GM15510 (cell line): ENCODE data around the gene POLRMT.

ENCODE experiments used
- POLR2A ChIP-seq: IDR thresholded peaks from 3 replicates; pipeline ENCODE4 v1.6.1; 2011; ENCODE audit warnings: borderline replicate concordance; ENCODE audit not compliant: insufficient read length; ENCODE audit errors: extremely low read depth

The POLRMT gene

DNA sequence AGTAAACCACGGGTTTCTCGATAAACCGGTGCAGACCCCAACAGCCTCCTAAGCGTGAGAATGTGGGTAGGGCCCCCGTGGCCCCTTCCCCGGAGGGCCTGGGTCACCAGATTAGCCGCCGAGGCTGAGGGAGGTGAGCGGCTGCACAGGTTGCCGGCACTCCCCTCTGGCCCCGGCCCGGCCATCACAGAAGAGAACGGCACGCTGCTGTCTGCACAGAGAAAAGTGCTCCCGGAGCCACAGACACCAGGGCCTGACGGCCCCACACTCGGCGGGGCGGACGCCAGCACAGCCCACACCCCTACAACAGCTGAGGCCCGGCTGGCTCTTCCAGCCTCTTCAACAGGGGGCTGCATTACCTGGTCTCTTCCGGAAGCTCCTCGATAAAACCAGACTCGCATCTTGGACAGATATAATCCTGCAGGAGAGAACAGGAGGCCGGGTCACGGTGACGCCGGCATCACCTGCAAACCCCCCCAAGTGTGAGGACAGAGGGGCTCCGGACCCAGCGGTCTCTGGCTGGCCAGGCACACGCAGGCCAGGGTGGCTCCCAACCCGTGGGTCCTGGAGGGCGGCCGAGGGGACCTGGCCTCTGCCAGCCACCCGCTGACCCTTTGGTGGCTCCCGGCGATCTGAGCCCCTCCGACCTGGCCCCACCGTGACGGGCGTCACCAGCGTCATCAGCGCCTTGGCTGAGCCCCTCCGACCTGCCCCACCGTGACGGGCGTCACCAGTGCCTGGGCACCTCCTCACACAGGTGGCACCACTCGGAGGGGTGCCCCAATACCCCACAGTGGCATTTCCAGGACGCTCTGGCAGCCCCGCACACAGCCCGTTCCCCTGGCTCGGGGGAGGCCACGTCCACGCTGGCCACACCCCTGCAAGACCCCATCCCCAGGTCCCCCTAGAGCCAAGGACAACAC, 19.4 kb upstream of the POLRMT start:
- no peak for TF ChIP-seq POLR2A

DNA sequence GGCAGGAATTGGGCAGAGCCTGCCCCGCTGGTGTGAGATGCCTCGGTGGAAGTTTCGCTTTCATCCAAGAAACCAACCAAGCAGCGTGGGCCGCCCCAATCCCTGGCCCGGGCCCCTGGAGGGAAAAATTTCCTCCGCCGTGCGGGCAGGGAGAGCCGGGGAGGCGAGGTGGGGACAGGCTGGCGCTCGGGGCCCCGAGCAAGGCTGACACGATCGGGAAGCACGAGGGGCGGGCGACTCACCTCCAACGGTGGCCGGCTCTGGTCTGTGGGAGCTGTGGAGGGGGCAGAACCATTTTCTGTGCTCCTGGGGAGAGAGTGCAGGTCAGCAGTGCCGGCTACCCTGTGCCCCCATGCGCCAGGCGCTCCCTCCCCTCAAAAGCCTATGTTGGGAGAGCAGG, 18.7 kb upstream of the POLRMT start:
- no peak for TF ChIP-seq POLR2A

- no peak for TF ChIP-seq POLR2A
These were observed 17.9 kb upstream of the POLRMT start for GRCh38 chr19:651114-651818.

- no peak for TF ChIP-seq POLR2A
These were observed 16.8 kb upstream of the POLRMT start for GRCh38 chr19:650121-650520.

DNA sequence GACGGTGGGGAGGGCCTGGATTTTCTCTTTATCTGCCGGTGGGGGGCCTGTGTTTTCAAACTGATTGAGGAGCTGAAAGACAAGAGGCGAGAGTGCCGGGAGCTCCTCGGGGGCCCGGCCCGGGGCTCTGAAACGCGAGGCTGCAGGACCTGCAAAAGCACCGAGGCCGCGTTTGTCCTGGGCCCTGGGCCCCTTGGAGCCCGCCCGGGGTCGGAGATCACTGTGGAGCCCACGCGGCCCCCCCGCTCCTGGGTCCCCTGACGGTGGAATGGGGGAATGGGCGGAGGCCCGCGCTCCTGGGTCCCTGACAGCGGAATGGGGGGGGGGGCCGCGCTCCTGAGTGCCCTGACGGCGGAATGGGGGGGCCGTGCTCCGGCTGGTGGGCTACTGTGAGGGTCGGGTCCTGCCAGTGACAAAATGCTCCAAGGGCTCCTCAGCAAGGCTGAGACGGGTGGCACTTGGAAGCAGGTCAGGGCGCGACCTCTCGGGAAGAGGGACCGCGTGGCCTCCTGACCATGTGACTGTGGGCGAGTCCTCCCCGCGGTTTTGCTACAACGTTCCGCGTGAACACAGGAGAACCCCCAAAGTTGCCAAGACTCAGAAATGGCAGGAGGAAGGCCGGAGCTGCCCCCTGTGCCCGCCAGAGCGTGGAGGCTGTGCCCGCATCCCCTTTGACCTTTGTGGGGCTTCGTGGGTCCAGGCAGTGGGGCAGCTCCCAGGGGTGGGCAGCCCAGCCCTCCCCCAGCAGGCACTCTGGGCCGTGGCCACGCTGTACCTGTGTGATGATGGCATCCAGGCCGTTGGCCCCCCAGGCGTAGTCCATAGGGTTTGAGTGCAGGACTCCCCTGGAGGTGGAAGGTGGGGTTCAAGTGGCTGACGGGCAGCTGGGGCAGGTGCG, 15.8 kb upstream of the POLRMT start:
- TF ChIP-seq POLR2A: no peak

- TF ChIP-seq POLR2A: no peak
These were observed 15.0 kb upstream of the POLRMT start for GRCh38 chr19:648305-648704.

- TF ChIP-seq POLR2A: no peak
These were observed 14.4 kb upstream of the POLRMT start for GRCh38 chr19:647566-648284.

DNA sequence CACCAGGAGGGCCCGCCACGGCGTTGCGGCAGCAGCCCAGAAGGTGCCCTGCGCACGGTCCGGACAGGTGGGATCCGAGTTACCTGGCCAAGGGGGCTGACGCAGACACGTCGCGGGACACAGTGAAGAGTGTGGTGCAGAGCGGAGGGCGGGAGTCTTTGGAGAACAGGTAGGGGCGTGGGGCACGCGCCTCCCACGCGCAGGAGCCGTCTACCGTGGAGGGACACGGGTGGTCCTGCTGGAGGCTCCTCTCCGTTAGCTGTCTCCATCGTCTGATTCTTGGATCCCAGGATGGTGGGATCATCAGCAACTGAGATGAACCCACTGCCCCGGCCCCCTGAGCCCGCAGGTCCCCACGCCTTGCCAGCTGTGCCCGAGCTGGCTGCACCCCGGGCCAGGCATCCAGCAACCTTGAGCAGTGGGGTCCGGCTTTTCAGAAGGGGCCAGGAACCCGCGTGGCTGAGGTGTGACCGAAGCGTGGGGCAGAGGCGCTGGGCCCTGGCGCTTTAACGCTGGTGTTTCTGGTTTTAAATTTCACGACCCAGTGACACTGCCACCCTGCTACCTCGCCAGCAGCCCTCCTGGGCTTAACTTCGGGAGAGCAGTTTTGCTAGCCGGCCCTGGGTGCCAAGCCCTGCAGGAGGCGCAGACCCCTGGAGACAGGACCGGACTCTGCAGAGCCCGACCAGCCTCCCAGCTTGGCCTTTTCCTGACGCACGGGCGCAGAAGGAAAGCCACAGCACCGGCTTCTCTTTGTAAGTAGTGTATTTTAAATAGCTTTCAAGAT, 13.6 kb upstream of the POLRMT start:
- TF ChIP-seq POLR2A: no peak

GRCh38 chr19:645912-646778, 12.8 kb upstream of the POLRMT start:
- no peak for TF ChIP-seq POLR2A

- no peak for TF ChIP-seq POLR2A
These were observed 11.5 kb upstream of the POLRMT start for GRCh38 chr19:644789-645188.

DNA sequence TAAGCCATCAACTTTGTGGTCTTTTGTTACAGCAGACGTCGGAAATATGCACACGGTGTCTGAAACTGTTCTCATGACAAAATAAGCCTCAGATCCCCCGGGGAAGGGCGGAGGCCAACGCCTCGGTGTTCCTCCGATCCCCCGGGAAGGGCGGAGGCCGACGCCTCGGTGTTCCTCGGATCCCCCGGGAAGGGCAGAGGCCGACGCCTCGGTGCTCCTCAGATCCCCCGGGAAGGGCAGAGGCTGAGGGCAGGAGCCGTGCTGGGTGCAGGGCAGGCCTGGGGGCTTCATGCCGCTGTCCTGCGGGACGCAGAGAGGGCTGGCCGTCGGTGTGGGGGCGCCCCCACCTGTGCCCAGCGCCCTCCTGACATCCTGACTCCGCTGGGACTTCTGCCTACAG, 11.0 kb upstream of the POLRMT start:
- no peak for TF ChIP-seq POLR2A

GRCh38 chr19:643736-644135, 10.4 kb upstream of the POLRMT start:
- TF ChIP-seq POLR2A: no peak

GRCh38 chr19:642767-643727, 9.7 kb upstream of the POLRMT start:
- TF ChIP-seq POLR2A: no peak
